NCI-H748 (cell line): Measurements from ENCODE around the gene ARHGEF40.

Experiments used
- DNase-seq: peaks from one replicate; lab custom pipeline; 2025; ENCODE audit not compliant: unreplicated experiment; lab: John Stamatoyannopoulos, UW

ARHGEF40 gene

DNA sequence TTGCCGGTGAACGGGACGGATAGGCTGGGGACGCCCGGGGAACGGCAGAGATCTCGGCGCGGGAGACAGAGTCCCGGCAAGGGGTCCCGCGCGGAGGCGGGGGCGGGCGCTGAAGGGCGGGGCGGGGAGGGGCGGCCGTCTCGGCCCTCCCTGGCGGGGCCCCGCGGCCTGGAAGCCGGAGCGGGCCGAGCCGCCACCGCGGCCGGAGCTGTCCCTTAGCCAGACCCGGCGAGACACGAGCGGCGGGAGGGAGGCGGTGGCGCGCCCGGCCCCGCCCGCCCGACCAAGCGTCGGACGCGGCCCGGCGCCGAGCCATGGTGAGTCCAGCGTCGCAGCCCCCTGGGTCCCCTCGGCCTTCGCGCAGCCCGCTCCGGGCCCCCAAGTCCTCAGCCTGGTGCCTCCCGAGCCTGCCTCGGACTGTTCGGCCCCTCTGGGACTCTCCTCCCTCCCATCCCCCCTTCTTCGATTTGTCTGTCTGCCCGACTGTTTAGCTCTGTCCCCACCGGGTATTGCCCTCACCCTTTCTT lies at the start of gene ARHGEF40:
ARHGEF40 (plus strand) TSS at position 222 of the 527 bp plus-strand sequence; CDS start at position 315, 93 bp downstream.
- peak; percentile 74 for DNase-seq

DNA sequence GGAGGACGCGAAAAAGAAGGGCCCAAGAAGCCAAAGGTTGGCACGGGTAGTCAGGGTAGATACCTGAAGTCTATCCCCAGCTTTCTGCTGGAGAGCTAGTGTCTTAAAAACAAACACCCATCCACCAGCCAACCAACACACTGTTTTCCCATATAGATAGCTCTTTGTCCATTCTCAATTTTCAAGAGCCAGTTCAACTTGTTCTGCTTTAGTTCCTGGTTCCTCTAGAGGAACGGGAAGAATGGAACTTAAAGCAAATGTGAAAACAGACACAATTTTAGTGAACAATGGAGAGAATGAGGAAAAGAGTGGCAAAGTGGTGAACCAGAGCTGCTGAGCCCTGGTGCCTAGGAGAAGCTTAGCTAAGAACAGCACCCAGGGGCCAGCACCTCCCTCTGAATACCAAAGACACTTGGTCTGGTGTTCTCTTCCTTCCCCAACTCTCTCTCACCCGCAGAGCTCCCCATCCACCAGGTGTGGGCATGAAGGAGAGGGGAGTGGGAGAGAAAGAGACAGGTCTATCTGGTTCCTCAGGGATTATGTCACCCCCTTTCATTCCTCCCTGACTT lies 49.0 kb upstream of the ARHGEF40 start:
- DNase-seq, result no peak

GRCh38 chr14:21022686-21023085 lies 47.4 kb upstream of the ARHGEF40 start:
- no peak for DNase-seq

GRCh38 chr14:21023174-21023573 lies 46.9 kb upstream of the ARHGEF40 start:
- DNase-seq, result no peak

GRCh38 chr14:21023817-21024584 lies 46.1 kb upstream of the ARHGEF40 start:
- no peak for DNase-seq

- DNase-seq, result peak; percentile 77
These were observed 45.3 kb upstream of the ARHGEF40 start, which contains the start of gene NDRG2 for GRCh38 chr14:21024585-21025370. Gene NDRG2, minus strand, starts transcription at chr14:21025061. Its CDS starts 1,746 bp downstream, at chr14:21023315.

DNA sequence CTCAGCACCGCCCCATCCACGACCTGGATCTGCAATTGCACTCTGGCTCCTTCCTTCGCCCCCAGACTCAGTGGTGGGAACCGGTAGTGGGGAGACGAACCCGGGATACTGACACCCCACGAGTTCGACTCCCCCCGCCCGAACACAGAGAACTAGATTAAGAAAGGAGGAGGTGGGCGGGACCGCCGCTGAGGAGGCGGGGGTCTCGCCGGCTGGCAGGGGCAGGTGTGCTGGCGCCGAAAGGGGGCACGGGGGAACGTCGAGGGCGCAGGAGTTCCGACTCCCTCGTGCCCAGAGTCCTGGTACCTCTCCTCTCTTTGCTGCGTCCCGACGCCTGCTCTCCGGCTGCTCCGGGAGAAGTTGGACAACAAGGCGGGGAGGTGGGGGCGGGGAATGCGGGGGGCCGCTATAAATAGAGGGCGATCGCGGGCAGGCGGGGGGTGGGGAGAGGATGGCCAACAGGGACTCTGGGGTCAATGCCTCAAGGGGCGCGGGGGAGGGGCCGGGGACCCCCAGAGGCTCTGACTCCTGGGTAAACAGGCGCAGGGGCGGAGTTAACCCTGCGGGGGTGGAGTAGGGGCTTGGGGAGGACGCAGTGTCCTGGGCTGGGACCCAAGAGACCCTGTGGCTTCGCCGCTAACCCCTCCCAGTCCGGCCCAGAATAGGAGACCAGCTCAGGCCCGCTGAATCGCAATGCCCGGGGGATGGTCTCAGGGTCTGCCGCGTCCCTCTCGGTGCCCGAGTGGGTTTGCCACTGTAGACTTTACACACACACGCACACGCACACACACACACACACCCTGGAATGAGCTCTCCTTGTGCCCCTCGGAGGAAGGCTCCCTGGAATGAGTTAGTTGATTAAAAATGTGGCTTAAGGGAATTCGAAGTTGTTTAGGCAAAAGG lies 44.5 kb upstream of the ARHGEF40 start:
- DNase-seq, result peak; percentile 23

- no peak for DNase-seq
These were observed 43.7 kb upstream of the ARHGEF40 start for GRCh38 chr14:21026274-21026987.

DNA sequence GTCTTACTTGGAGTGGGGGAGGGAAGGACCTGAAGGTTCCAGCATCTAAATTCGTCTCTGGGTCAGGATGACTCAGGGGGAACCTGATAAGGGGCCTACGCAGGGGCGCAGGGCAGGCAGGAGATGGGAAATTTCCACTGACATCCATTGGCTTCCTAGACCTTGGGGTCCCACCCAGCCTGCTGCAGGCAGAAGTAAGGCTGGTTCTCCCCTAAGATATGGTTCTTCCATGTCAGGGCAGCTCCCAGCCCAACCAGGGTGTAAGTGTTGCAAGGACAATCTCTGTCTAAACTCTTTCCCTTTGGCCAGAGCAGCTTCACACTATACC lies 43.2 kb upstream of the ARHGEF40 start:
- no peak for DNase-seq

GRCh38 chr14:21029917-21030316 lies 40.2 kb upstream of the ARHGEF40 start, which contains the start of gene TPPP2:
Gene TPPP2, plus strand, starts transcription at chr14:21030217. Its CDS starts 365 bp downstream, at chr14:21030582.
- DNase-seq, result no peak

- DNase-seq, result no peak
These were observed 39.6 kb upstream of the ARHGEF40 start for GRCh38 chr14:21030531-21030930.

DNA sequence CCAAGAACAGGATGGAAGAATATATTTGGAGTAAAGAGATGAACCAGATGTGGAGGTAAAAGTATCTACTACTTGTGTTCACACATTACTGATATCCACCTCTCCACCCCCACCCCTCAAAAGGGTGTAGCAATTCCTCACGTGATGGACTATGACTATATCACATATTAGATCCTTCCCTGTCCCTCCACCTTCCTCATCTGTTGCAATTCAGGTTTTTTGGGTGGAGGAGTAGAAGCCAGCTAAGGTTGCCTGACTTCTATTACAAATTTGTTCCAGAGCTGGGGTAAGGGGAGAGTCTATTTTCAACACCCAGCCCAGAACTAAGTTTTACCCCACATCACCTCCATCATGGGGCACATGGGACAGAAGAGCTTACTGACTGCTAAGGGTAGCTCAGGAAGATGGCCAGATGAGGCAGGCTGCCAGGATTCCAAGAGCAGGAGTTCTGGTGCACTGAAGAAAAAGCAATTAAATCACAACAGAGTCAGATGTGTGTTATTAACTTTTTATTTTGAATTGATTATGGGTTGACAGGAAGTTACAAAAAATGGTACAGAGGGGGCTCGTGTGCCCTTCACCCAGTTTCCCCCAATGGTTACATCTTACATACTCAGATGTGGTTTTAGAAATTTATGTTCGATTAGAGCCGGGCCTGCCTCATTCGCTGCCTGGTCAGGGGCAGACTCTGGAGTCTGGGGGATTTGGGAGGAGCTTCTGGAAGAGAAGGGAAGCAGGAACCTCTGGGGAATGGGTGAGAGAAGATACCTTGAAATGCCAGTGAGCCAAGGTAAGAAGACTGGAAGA lies 37.6 kb upstream of the ARHGEF40 start:
- DNase-seq, result no peak

- no peak for DNase-seq
These were observed 36.9 kb upstream of the ARHGEF40 start for GRCh38 chr14:21033133-21033698.

DNA sequence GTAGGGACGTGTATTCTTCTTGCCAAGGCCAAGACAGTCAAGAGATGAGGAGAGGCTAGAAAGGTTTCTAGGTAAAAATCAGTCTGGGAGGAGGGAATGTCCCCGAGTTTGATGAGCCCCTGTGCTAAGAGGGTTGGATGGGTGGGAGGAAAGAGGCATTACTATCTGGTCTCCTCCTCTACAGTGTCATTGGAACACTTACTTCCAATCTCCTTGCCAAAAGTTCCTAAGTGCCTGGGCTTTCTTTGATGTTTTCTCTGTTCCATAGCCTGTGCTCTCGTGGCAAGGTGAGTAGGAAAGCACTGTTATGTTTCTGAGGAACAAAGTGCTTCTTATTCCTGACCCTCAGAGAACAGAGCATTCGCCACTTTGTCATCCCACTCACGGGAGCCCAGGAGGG lies 35.4 kb upstream of the ARHGEF40 start, which contains the start of gene RNASE13:
RNASE13 (minus strand) TSS at position 101 of the 400 bp plus-strand sequence. CDS start 519 bp downstream, outside the sequence.
- DNase-seq, result no peak

- no peak for DNase-seq
These were observed 33.4 kb upstream of the ARHGEF40 start for GRCh38 chr14:21036751-21037150.

- no peak for DNase-seq
These were observed 32.9 kb upstream of the ARHGEF40 start for GRCh38 chr14:21037156-21037555.

GRCh38 chr14:21038441-21039422 lies 31.4 kb upstream of the ARHGEF40 start:
- DNase-seq, result peak; percentile 6
